Testis (tissue), 3 donors: Measurements from ENCODE around the gene NOS3. TPM values are rescaled to one million over a fixed set of nuclear protein-coding genes. Genes with fewer than 3 reads are reported as not detected.

Experiments used
- DNase-seq: peaks from one replicate; pipeline ENCODE4 v3.0.0-alpha.2; 2019
- H3K27ac ChIP-seq, 2 donors: fragments of 200-600 bp; sonication (generic); one replicate each; pipeline ENCODE4 v1.5.1; 2019
- H3K27me3 ChIP-seq: fragments of 200-600 bp; sonication (generic); one replicate; pipeline ENCODE4 v1.5.1; 2019
- H3K36me3 ChIP-seq: fragments of 200-600 bp; sonication (generic); one replicate; pipeline ENCODE4 v1.5.1; 2017; ENCODE audit warnings: low read depth; ENCODE audit errors: missing control alignments
- H3K4me1 ChIP-seq: fragments of 200-600 bp; sonication (generic); one replicate; pipeline ENCODE4 v1.5.1; 2019
- H3K4me3 ChIP-seq, 2 donors: fragments of 200-600 bp; sonication (generic); one replicate each; pipeline ENCODE4 v1.5.1; 2017 to 2019
- H3K9me3 ChIP-seq: fragments of 200-600 bp; sonication (generic); one replicate; pipeline ENCODE4 v1.5.1; 2017
- POLR2A ChIP-seq: fragments of 450-650 bp; IDR thresholded peaks from one replicate; pipeline ENCODE4 v1.6.1; 2017; ENCODE audit warnings: antibody characterized with exemption, mild to moderate bottlenecking, moderate library complexity
- WGBS, 2 donors: methylation state at CpG; one replicate each; pipeline ENCODE4 v1.1.5; 2018; 5-methylcytosine and 5-hydroxymethylcytosine counted together
- intact Hi-C: fragments of 100-400 bp; cut with DNase I; formaldehyde crosslinking; loops from one replicate; pipeline ENCODE4 v1.15.1; 2023; ENCODE audit warnings: low total_unique reads
- polyA plus RNA-seq: library from polyadenylated mRNA; stranded (reverse); fragments of 350-450 nt; fragmentation: Illumina TruSeq; extraction: RNeasy Lipid Tissue Mini Kit (QIAGEN cat#74804); gene quantifications from one replicate; pipeline ENCODE4 v1.2.3, GENCODE V29; 2014; ENCODE audit warnings: low read depth, low replicate concordance; ENCODE audit not compliant: insufficient read depth
- total RNA-seq, 2 donors: library from RNA; depleted of rRNA; stranded (reverse); fragments of >200 nt; gene quantifications; one replicate each; pipeline ENCODE4 v1.2.3, GENCODE V29; 2016
- TF ChIP-seq, protein P1 (sequence below), 3 experiments: fragments of 450-650 bp in 2 of 3; fragments of 200-600 bp in 1 of 3; sonication (generic) in 1 of 3; IDR thresholded peaks; one replicate each; pipeline ENCODE4 v1.5.1; 2016 to 2019; ENCODE audit warnings: antibody characterized with exemption in 3 of 3, mild to moderate bottlenecking in 2 of 3, moderate library complexity in 1 of 3

The NOS3 gene
- total and polyA plus RNA-seq, 3 donors from 2014 or later, result 19.5 to 36.6 (median 25.0) TPM

DNA sequence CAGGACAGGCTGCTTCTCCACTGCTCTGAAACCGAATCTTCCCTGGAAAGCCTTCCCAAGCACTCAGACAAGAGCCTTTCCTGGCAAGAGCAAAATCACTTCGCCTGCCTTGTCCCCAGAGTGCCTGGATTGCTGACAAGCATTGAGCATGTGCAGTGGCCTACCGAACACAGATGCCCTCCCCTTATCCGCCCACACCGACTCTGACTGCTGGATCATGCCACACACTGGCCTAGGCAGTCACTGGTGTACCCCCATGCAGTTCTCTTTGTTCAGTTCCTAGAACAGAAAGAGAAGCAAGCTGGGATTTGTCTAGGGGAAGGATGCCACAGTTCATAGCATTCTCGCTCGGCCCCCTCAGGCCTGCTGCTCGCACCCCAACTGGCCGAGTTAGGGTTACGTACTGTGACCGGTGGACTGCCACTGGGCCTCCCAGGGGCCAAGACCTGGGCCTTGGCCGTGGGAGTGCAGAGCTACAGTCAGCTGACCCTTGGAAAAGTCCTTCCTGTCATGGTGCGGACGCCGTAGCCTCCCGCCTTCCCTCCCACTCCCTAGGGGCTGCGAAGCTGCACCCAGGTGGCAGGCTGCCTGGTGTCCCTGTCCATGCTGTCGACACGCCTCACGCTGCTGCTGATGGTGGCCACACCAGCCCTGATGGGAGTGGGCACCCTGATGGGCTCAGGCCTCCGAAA is 44.4 kb downstream of the NOS3 start:
- no peak overlapping the region for H3K27ac ChIP-seq
- H3K36me3 ChIP-seq, result no peaks in the 10 kb centered on the region
- H3K4me3 ChIP-seq, result no peak overlapping the region
- no peaks in the 10 kb centered on the region for H3K27me3 ChIP-seq
- WGBS, 2 donors, result 82% methylated on average over 7 to 20 of the region's 21 CpGs
- no peak for DNase-seq
- intact Hi-C loops, result no loop called here
- peaks cover 19% of the 10 kb centered on the region for H3K4me1 ChIP-seq
- H3K9me3 ChIP-seq, result no peaks in the 10 kb centered on the region
- TF ChIP-seq, protein P1, sequence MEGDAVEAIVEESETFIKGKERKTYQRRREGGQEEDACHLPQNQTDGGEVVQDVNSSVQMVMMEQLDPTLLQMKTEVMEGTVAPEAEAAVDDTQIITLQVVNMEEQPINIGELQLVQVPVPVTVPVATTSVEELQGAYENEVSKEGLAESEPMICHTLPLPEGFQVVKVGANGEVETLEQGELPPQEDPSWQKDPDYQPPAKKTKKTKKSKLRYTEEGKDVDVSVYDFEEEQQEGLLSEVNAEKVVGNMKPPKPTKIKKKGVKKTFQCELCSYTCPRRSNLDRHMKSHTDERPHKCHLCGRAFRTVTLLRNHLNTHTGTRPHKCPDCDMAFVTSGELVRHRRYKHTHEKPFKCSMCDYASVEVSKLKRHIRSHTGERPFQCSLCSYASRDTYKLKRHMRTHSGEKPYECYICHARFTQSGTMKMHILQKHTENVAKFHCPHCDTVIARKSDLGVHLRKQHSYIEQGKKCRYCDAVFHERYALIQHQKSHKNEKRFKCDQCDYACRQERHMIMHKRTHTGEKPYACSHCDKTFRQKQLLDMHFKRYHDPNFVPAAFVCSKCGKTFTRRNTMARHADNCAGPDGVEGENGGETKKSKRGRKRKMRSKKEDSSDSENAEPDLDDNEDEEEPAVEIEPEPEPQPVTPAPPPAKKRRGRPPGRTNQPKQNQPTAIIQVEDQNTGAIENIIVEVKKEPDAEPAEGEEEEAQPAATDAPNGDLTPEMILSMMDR (IDR thresholded peaks at IDR 0.05), result no peak
- no peak for TF ChIP-seq POLR2A

DNA sequence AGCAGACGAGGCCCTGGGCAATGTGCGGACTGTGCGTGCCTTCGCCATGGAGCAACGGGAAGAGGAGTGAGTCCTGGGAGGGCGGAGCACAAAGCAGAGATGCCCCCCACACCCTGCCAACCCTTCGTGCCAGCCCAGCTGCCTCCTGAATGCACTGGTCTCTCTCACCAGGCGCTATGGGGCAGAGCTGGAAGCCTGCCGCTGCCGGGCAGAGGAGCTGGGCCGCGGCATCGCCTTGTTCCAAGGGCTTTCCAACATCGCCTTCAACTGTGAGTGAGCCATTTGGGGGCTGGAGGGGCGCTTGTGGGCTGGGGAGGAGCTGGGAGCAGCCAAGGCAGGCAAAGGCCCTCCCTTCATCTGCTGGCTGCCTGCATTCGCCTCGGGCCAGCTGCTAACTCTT is 45.1 kb downstream of the NOS3 start:
- H3K4me1 ChIP-seq, result peaks cover 19% of the 10 kb centered on the region
- 95 to 98% methylated on average over 16 to 17 of the region's 17 CpGs for WGBS, 2 donors
- H3K36me3 ChIP-seq, result no peaks in the 10 kb centered on the region
- TF ChIP-seq, protein P1 (IDR thresholded peaks at IDR 0.05), result no peak
- no peak for TF ChIP-seq POLR2A
- no peak overlapping the region for H3K27ac ChIP-seq
- intact Hi-C loops, result no loop called here
- H3K27me3 ChIP-seq, result no peaks in the 10 kb centered on the region
- H3K9me3 ChIP-seq, result no peaks in the 10 kb centered on the region
- no peak overlapping the region for H3K4me3 ChIP-seq
- no peak for DNase-seq

DNA sequence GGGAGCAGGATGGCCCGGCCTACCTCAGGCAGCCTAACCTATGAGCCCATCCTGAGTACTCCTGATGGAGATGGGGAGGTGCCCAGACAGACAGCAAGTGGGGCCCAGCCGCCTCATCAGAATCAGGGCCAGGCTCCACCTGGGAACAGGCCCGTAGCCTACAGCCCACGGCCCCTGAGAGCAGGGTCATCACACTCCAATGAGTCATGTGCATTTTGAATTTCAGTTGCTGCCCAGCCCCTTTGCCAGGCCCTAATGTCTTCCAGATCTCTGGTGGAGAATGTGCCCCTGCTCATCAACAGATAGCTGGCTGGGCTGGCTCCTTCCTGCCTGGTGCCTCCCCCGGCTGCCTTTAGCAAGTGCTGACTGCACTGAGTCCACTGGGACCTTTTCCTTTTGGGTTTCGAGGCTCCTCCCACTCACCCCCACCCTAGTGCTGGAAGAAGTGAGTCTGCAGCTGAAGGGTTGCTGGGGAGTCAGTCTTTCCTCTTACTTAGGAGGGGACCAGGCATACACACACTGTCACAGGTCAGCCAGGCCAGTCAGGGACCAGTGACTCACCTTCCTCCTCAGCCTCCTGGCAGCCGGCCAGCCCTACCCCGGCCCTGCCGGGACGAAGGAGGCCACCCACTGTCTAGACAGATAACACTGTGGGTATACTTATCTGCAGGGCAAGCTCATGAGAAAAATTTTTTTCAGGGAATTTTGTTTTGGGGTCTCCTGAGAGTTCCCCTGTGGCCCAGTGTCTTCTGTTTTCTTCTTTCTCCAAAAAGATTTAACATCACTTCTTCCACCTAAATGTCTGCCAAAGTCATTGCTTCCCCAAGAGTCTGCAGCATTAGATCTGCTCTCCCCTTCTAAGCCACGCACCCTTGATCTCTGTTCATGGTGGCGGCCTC is 48.4 kb downstream of the NOS3 start:
- 31 to 41% methylated on average over 8 to 12 of the region's 12 CpGs for WGBS, 2 donors
- H3K36me3 ChIP-seq, result no peaks in the 10 kb centered on the region
- TF ChIP-seq, protein P1 (IDR thresholded peaks at IDR 0.05), result no peak
- TF ChIP-seq POLR2A, result no peak
- peak overlapping the region; percentile 1 to 69 for H3K27ac ChIP-seq
- no peaks in the 10 kb centered on the region for H3K27me3 ChIP-seq
- H3K4me1 ChIP-seq, result peaks cover 19% of the 10 kb centered on the region
- H3K4me3 ChIP-seq, result no peak overlapping the region
- peak; percentile 74 for DNase-seq
- intact Hi-C loops, result no loop called here
- H3K9me3 ChIP-seq, result no peaks in the 10 kb centered on the region

DNA sequence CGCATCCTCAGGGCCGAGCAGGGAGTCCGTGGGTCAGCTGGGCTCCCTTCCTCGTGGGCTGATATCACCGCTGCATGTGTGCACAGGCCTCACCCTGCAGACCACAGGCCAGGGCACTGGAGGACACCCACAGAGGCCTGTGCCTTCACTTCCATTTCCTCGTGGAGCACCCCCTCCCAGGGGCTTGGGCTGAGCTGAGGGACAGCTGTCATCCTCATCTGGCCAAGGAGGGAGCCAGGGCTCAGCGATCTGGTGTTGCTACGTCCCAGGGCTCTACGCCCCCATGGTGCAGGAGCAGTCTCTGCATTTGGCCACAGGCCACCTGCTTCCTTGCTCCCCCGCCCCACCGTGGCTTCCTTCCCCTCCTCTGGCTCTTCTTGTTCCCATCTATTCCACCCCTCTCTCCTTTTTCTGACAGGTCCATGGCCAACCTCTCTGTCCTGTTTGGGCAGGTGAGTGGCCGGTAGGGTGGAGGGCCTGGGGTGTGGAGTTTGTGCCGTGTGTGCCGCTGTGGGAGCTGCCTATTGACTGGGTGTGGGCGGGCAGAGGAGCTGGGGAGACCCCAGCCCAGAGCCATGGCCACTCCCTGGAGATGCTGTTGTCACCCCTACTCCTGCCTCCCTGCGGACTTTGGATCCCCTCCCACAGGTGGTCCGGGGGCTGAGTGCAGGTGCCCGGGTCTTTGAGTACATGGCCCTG is 49.2 kb downstream of the NOS3 start:
- H3K4me3 ChIP-seq, result no peak overlapping the region
- H3K36me3 ChIP-seq, result no peaks in the 10 kb centered on the region
- WGBS, 2 donors, result 53 to 61% methylated on average over 10 to 18 of the region's 18 CpGs
- no peaks in the 10 kb centered on the region for H3K27me3 ChIP-seq
- DNase-seq, result no peak
- peak overlapping the region in 1 of 2 donors; percentile 69 for H3K27ac ChIP-seq
- peaks cover 19% of the 10 kb centered on the region for H3K4me1 ChIP-seq
- TF ChIP-seq, protein P1 (IDR thresholded peaks at IDR 0.05), result no peak
- TF ChIP-seq POLR2A, result no peak
- intact Hi-C loops, result no loop called here
- H3K9me3 ChIP-seq, result no peaks in the 10 kb centered on the region
